Loucy (cell line): ENCODE results near the gene EHMT2.

Experiments used
- CTCF ChIP-seq: fragments of 200-600 bp; sonication (generic); conservative IDR thresholded peaks from 2 replicates; pipeline ENCODE4 v1.5.1; 2014; ENCODE audit warnings: mild to moderate bottlenecking, antibody characterized with exemption, low read length
- EZH2phosphoT487 ChIP-seq: fragments of 200-600 bp; IDR thresholded peaks from 2 replicates; pipeline ENCODE4 v1.6.1; 2018; ENCODE audit warnings: antibody characterized with exemption, mild to moderate bottlenecking, moderate library complexity, borderline replicate concordance

- no peak for TF ChIP-seq CTCF
- no peak for TF ChIP-seq EZH2phosphoT487
These were observed 46.2 kb upstream of the EHMT2 start for GRCh38 chr6:31943742-31944141.
